SK-N-SH (cell line): ENCODE results near the gene FGFBP1.

ENCODE experiments used
- CHD2 ChIP-seq: fragments of 150-350 bp; IDR thresholded peaks from 2 replicates; pipeline ENCODE4 v1.6.1; 2018; ENCODE audit warnings: low read length; ENCODE audit not compliant: partially characterized antibody
- EZH2phosphoT487 ChIP-seq: fragments of 200-600 bp; sonication (generic); IDR thresholded peaks from 2 replicates; pipeline ENCODE4 v1.6.1; 2017; ENCODE audit warnings: low read depth, mixed run types, mild to moderate bottlenecking, antibody characterized with exemption, moderate library complexity, borderline replicate concordance
- FOSL2 ChIP-seq: IDR thresholded peaks from 2 replicates; pipeline ENCODE4 v1.4.0; 2012; ENCODE audit warnings: low read depth, mild to moderate bottlenecking, moderate library complexity, borderline replicate concordance
- GABPA ChIP-seq: IDR thresholded peaks from 2 replicates; pipeline ENCODE4 v1.4.0; 2012; ENCODE audit warnings: low read depth, mild to moderate bottlenecking
- POLR2AphosphoS5 ChIP-seq: IDR thresholded peaks from 2 replicates; pipeline ENCODE4 v1.6.1; 2012; ENCODE audit warnings: low read depth, low read length
- SMC3 ChIP-seq: IDR thresholded peaks from 2 replicates; pipeline ENCODE4 v1.6.1; 2012; ENCODE audit warnings: low read depth, low read length, improper control_type of control experiment
- TCF12 ChIP-seq: IDR thresholded peaks from 2 replicates; pipeline ENCODE4 v1.4.0; 2012
- YY1 ChIP-seq: IDR thresholded peaks from 2 replicates; pipeline ENCODE4 v1.4.0; 2012; ENCODE audit warnings: low read depth, mild to moderate bottlenecking
- TF ChIP-seq, protein P1 (sequence below): IDR thresholded peaks from 2 replicates; pipeline ENCODE4 v1.4.0; 2012; ENCODE audit warnings: low read depth
- TF ChIP-seq, protein P2 (sequence below): IDR thresholded peaks from 2 replicates; pipeline ENCODE4 v1.6.1; 2012; ENCODE audit warnings: mild to moderate bottlenecking, low read depth, low read length, moderate library complexity
- TF ChIP-seq, protein P3 (sequence below): fragments of 200-600 bp; sonication (generic); IDR thresholded peaks from 2 replicates; pipeline ENCODE4 v1.6.1; 2017; ENCODE audit warnings: antibody characterized with exemption, mild to moderate bottlenecking, moderate library complexity
- TF ChIP-seq, protein P4 (sequence below): fragments of 150-350 bp; IDR thresholded peaks from 2 replicates; pipeline ENCODE4 v1.6.1; 2017; ENCODE audit warnings: antibody characterized with exemption, low read length, low read depth, borderline replicate concordance
- TF ChIP-seq, protein P5 (sequence below): IDR thresholded peaks from 2 replicates; pipeline ENCODE4 v1.4.0; 2012; ENCODE audit warnings: low read depth, borderline replicate concordance

DNA sequence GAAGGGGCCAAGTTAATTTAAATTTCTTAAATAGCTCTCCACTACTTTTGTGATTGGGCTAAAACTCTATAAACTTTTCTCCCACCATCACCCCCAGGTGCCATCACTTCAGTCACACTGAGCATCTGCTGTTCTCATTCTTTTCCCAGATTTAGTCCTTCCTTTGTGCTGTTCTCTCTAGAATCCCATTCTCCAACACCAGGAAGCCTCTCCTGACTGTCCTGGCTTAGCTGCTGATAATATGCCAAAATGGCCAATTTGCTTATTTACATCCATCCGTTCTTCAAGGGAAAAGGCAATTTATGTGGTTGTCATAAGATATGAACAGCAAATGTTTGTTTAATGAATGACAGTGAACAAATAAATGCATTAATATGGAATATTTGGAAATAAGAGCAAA is 44.1 kb downstream of the FGFBP1 start:
- TF ChIP-seq, protein P1, sequence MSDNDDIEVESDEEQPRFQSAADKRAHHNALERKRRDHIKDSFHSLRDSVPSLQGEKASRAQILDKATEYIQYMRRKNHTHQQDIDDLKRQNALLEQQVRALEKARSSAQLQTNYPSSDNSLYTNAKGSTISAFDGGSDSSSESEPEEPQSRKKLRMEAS, result no peak
- TF ChIP-seq, protein P2, sequence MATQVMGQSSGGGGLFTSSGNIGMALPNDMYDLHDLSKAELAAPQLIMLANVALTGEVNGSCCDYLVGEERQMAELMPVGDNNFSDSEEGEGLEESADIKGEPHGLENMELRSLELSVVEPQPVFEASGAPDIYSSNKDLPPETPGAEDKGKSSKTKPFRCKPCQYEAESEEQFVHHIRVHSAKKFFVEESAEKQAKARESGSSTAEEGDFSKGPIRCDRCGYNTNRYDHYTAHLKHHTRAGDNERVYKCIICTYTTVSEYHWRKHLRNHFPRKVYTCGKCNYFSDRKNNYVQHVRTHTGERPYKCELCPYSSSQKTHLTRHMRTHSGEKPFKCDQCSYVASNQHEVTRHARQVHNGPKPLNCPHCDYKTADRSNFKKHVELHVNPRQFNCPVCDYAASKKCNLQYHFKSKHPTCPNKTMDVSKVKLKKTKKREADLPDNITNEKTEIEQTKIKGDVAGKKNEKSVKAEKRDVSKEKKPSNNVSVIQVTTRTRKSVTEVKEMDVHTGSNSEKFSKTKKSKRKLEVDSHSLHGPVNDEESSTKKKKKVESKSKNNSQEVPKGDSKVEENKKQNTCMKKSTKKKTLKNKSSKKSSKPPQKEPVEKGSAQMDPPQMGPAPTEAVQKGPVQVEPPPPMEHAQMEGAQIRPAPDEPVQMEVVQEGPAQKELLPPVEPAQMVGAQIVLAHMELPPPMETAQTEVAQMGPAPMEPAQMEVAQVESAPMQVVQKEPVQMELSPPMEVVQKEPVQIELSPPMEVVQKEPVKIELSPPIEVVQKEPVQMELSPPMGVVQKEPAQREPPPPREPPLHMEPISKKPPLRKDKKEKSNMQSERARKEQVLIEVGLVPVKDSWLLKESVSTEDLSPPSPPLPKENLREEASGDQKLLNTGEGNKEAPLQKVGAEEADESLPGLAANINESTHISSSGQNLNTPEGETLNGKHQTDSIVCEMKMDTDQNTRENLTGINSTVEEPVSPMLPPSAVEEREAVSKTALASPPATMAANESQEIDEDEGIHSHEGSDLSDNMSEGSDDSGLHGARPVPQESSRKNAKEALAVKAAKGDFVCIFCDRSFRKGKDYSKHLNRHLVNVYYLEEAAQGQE, result no peak
- TF ChIP-seq, protein P3, sequence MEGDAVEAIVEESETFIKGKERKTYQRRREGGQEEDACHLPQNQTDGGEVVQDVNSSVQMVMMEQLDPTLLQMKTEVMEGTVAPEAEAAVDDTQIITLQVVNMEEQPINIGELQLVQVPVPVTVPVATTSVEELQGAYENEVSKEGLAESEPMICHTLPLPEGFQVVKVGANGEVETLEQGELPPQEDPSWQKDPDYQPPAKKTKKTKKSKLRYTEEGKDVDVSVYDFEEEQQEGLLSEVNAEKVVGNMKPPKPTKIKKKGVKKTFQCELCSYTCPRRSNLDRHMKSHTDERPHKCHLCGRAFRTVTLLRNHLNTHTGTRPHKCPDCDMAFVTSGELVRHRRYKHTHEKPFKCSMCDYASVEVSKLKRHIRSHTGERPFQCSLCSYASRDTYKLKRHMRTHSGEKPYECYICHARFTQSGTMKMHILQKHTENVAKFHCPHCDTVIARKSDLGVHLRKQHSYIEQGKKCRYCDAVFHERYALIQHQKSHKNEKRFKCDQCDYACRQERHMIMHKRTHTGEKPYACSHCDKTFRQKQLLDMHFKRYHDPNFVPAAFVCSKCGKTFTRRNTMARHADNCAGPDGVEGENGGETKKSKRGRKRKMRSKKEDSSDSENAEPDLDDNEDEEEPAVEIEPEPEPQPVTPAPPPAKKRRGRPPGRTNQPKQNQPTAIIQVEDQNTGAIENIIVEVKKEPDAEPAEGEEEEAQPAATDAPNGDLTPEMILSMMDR, result no peak
- TF ChIP-seq GABPA (no peak), POLR2AphosphoS5 (no peak), FOSL2 (no peak), YY1 (no peak), CHD2 (no peak), EZH2phosphoT487 (no peak), SMC3 (no peak), TCF12 (no peak)
- TF ChIP-seq, protein P4, sequence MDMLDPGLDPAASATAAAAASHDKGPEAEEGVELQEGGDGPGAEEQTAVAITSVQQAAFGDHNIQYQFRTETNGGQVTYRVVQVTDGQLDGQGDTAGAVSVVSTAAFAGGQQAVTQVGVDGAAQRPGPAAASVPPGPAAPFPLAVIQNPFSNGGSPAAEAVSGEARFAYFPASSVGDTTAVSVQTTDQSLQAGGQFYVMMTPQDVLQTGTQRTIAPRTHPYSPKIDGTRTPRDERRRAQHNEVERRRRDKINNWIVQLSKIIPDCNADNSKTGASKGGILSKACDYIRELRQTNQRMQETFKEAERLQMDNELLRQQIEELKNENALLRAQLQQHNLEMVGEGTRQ, result no peak
- TF ChIP-seq, protein P5, sequence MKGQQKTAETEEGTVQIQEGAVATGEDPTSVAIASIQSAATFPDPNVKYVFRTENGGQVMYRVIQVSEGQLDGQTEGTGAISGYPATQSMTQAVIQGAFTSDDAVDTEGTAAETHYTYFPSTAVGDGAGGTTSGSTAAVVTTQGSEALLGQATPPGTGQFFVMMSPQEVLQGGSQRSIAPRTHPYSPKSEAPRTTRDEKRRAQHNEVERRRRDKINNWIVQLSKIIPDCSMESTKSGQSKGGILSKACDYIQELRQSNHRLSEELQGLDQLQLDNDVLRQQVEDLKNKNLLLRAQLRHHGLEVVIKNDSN, result no peak
